Natural killer cell (primary cell): Measurements from ENCODE around the gene MOBP. TPM values are rescaled to one million over a fixed set of nuclear protein-coding genes. Genes with fewer than 3 reads are reported as not detected.

Experiments
- ATAC-seq, 3 donors: fragments of 150-1000 bp in 2 of 3; fragments of 200-7000 bp in 1 of 3; cut with Tn5 transposase; 1 replicate in 1 of 3; 2 replicates in 2 of 3; pipeline ENCODE4 v1.10.0; 2021; ENCODE audit warnings: mild to moderate bottlenecking in 2 of 3, moderate library complexity in 2 of 3
- DNase-seq, 2 donors: peaks; one replicate each; pipeline versions ENCODE4 v3.0.0 to v3.0.0-alpha.2; 2013 to 2021; ENCODE audit warnings: mixed read lengths in 1 of 2
- H3K27ac ChIP-seq: one replicate; pipeline ENCODE4 v1.5.1; 2013; ENCODE audit warnings: mild to moderate bottlenecking, low read length
- H3K27me3 ChIP-seq: one replicate; pipeline ENCODE4 v1.6.1; 2013; ENCODE audit warnings: low read length; ENCODE audit not compliant: control insufficient read depth, insufficient read depth
- H3K36me3 ChIP-seq: one replicate; pipeline ENCODE4 v1.6.1; 2013; ENCODE audit warnings: low read length; ENCODE audit not compliant: control insufficient read depth, insufficient read depth
- H3K4me1 ChIP-seq: one replicate; pipeline ENCODE4 v1.6.1; 2013; ENCODE audit warnings: low read length; ENCODE audit not compliant: control insufficient read depth, insufficient read depth
- H3K4me3 ChIP-seq: one replicate; pipeline ENCODE4 v1.5.1; 2013; ENCODE audit warnings: low read length
- H3K9me3 ChIP-seq: one replicate; pipeline ENCODE4 v1.6.1; 2013; ENCODE audit warnings: low read length; ENCODE audit not compliant: control insufficient read depth, insufficient read depth
- H3K27ac Mint-ChIP-seq, 2 donors: one replicate each; pipeline ENCODE4 v1.8.0; 2022; ENCODE audit warnings: mild to moderate bottlenecking in 2 of 2, mixed read lengths in 2 of 2, moderate library complexity in 1 of 2
- H3K27me3 Mint-ChIP-seq, 2 donors: one replicate each; pipeline ENCODE4 v1.8.0; 2022; ENCODE audit warnings: low read depth in 2 of 2, mixed read lengths in 2 of 2
- H3K36me3 Mint-ChIP-seq: one replicate; pipeline ENCODE4 v1.8.0; 2022; ENCODE audit warnings: mixed read lengths
- H3K4me1 Mint-ChIP-seq, 2 donors: one replicate each; pipeline ENCODE4 v1.8.0; 2022; ENCODE audit warnings: mixed read lengths in 2 of 2
- H3K4me3 Mint-ChIP-seq: one replicate; pipeline ENCODE4 v1.8.0; 2022; ENCODE audit warnings: mild to moderate bottlenecking, moderate library complexity, mixed read lengths
- H3K9me3 Mint-ChIP-seq, 2 donors: one replicate each; pipeline ENCODE4 v1.8.0; 2022; ENCODE audit warnings: mixed read lengths in 2 of 2
- WGBS: methylation state at CpG from one replicate; pipeline ENCODE4 v1.1.7; 2013; ENCODE audit warnings: missing lambda C conversion rate; ENCODE audit not compliant: insufficient coverage; 5-methylcytosine and 5-hydroxymethylcytosine counted together
- intact Hi-C: fragments of 100-400 bp; cut with micrococcal nuclease; formaldehyde crosslinking; loops from one replicate; pipeline ENCODE4 v1.14.2; 2022
- total RNA-seq, 4 donors: library from RNA; stranded (reverse); fragments of 120-200 nt in 1 of 4; gene quantifications; one replicate each; pipeline versions ENCODE4 v1.2.3 to v1.2.4, GENCODE V29; 2013 to 2022
- TF ChIP-seq, protein P1 (sequence below): fragments of 200-600 bp; IDR thresholded peaks from one replicate; pipeline ENCODE4 v1.8.0; 2022; ENCODE audit warnings: antibody characterized with exemption

MOBP gene
- total RNA-seq, 3 donors from 2014 or later (not counting 1 experiment from before 2014, with no cell fraction given) = not detected

DNA sequence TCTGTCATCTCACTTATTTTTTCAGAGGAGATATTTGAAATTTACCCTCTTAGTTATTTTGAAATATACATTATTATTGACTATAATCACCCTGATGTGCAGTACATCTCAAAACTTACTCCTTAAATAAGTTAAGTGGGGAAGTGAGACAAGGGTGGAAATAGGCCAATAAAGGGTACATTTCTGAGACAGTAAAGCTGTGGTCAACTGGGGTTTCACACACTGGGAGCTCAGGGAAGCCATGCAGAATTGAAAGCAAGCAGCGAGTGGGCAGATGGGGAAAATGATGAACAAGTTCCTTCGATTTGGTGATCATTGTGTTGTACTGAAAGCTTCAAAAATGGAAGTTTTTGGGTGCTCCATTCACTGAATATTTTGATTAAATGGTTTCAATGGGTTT is 21.6 kb upstream of the MOBP start:
- Mint-ChIP-seq H3K9me3 (no peaks in the 10 kb centered on the region), H3K27me3 (peaks cover 2 to 8% of the 10 kb centered on the region in 2 donors), H3K36me3 (no peaks in the 10 kb centered on the region), H3K4me1 (peaks cover 0 to 4% of the 10 kb centered on the region in 2 donors), H3K4me3 (no peak overlapping the region), H3K27ac (no peak overlapping the region)
- ATAC-seq = no peak
- 49% methylated on average over 2 of the region's 2 CpGs for WGBS
- H3K4me1 ChIP-seq = peaks cover 3% of the 10 kb centered on the region
- TF ChIP-seq, protein P1, sequence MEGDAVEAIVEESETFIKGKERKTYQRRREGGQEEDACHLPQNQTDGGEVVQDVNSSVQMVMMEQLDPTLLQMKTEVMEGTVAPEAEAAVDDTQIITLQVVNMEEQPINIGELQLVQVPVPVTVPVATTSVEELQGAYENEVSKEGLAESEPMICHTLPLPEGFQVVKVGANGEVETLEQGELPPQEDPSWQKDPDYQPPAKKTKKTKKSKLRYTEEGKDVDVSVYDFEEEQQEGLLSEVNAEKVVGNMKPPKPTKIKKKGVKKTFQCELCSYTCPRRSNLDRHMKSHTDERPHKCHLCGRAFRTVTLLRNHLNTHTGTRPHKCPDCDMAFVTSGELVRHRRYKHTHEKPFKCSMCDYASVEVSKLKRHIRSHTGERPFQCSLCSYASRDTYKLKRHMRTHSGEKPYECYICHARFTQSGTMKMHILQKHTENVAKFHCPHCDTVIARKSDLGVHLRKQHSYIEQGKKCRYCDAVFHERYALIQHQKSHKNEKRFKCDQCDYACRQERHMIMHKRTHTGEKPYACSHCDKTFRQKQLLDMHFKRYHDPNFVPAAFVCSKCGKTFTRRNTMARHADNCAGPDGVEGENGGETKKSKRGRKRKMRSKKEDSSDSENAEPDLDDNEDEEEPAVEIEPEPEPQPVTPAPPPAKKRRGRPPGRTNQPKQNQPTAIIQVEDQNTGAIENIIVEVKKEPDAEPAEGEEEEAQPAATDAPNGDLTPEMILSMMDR = no peak
- H3K36me3 ChIP-seq = no peaks in the 10 kb centered on the region
- DNase-seq = no peak
- H3K9me3 ChIP-seq = no peaks in the 10 kb centered on the region
- no peak overlapping the region for H3K27ac ChIP-seq
- intact Hi-C loops = loop anchor here (10.0 kb wide), 1 partner anchor 869 kb away; no protein-coding TSS in a partner anchor
- no peak overlapping the region for H3K4me3 ChIP-seq
- H3K27me3 ChIP-seq = no peaks in the 10 kb centered on the region

- Histone ChIP-seq H3K4me3 (no peak overlapping the region), H3K4me1 (peaks cover 3% of the 10 kb centered on the region), H3K27ac (no peak overlapping the region), H3K27me3 (no peaks in the 10 kb centered on the region), H3K36me3 (no peaks in the 10 kb centered on the region), H3K9me3 (no peaks in the 10 kb centered on the region)
- Mint-ChIP-seq H3K4me3 (no peak overlapping the region), H3K36me3 (no peaks in the 10 kb centered on the region), H3K27ac (no peak overlapping the region), H3K4me1 (peaks cover 0 to 4% of the 10 kb centered on the region in 2 donors), H3K9me3 (no peaks in the 10 kb centered on the region), H3K27me3 (peaks cover 2 to 8% of the 10 kb centered on the region in 2 donors)
- intact Hi-C loops = loop anchor here (10.0 kb wide), 1 partner anchor 868 kb away; no protein-coding TSS in a partner anchor
- TF ChIP-seq, protein P1 = no peak
- DNase-seq (no peak), ATAC-seq (no peak)
- WGBS = 88% methylated on average over 1 of the region's 2 CpGs
Observed at GRCh38 chr3:39446444-39446843, 21.0 kb upstream of the MOBP start.

GRCh38 chr3:39447637-39448483 is 19.6 kb upstream of the MOBP start:
- Histone ChIP-seq H3K27me3 (no peaks in the 10 kb centered on the region), H3K36me3 (no peaks in the 10 kb centered on the region), H3K4me1 (peaks cover 3% of the 10 kb centered on the region), H3K27ac (no peak overlapping the region), H3K9me3 (no peaks in the 10 kb centered on the region), H3K4me3 (no peak overlapping the region)
- ATAC-seq (peak; percentile 82 to 96 (median 83)), DNase-seq (peak; percentile 17 to 88)
- H3K9me3 Mint-ChIP-seq = no peaks in the 10 kb centered on the region
- H3K4me3 Mint-ChIP-seq = no peak overlapping the region
- H3K36me3 Mint-ChIP-seq = no peaks in the 10 kb centered on the region
- no peak overlapping the region for H3K27ac Mint-ChIP-seq
- peaks cover 0 to 4% of the 10 kb centered on the region in 2 donors for H3K4me1 Mint-ChIP-seq
- peaks cover 3 to 19% of the 10 kb centered on the region in 2 donors for H3K27me3 Mint-ChIP-seq
- 47% methylated on average over 7 of the region's 13 CpGs for WGBS
- intact Hi-C loops = loop anchor here (2.0 to 10.0 kb wide), 2 partner anchors 731 to 867 kb away; no protein-coding TSS in a partner anchor
- TF ChIP-seq, protein P1 = peak; percentile 91
